K562 (cell line): Measurements from ENCODE around the gene CCDC141. TPM values are rescaled to one million over a fixed set of nuclear protein-coding genes. Genes with fewer than 3 reads are reported as not detected.

Source experiments
- ATAC-seq: fragments of 200-7000 bp; cut with Tn5 transposase; 3 replicates; pipeline ENCODE4 v1.9.1; 2020; ENCODE audit warnings: moderate library complexity
- BruUV-seq: library from RNA; stranded (reverse); fragments of 400-500 nt; replicated peaks from 2 replicates; lab custom pipeline; 2021; lab: Mats Ljungman, UMichigan
- CTCF ChIA-PET: fragments of 300-600 bp; formaldehyde crosslinking; extraction: SDS; loops from one replicate; lab custom pipeline; 2021; ENCODE audit warnings: low intra/inter-chr PET ratio; lab: Yijun Ruan, JAX
- POLR2A ChIA-PET: fragments of 300-600, 350-650 bp; sonication (Branson Sonifier 250); formaldehyde crosslinking; extraction: SDS; loops from one replicate; lab custom pipeline; 2021; ENCODE audit warnings: antibody characterized with exemption, inconsistent platforms; lab: Yijun Ruan, JAX
- DNase-seq, 4 experiments: peaks; one replicate each; pipeline versions ENCODE4 v3.0.0 to v3.0.0-alpha.2; 2011 to 2018; ENCODE audit warnings: low spot score in 3 of 4, mixed read lengths in 3 of 4; ENCODE audit errors: extremely low read depth in 1 of 4
- FAIRE-seq: peaks from 2 replicates; lab custom pipeline; 2011; peaks lifted over from hg19 to GRCh38; lab: Jason Lieb, UNC
- H2AFZ ChIP-seq: 2 replicates; pipeline ENCODE4 v1.6.0; 2011; ENCODE audit warnings: low read depth, low read length, control low read depth, inconsistent platforms
- H3K27ac ChIP-seq: fragments of 200-600 bp; 3 replicates; pipeline ENCODE4 v1.8.0; 2011; ENCODE audit warnings: low read depth, mild to moderate bottlenecking, control low read depth, inconsistent platforms, low read length, moderate library complexity, mixed read lengths; ENCODE audit errors: extremely low read depth
- H3K27me3 ChIP-seq, 2 experiments: fragments of 300-600 bp in 1 of 2; 2 replicates in 1 of 2; 3 replicates in 1 of 2; pipeline versions ENCODE4 v1.6.0 to v1.8.0; 2011; ENCODE audit warnings: inconsistent platforms in 2 of 2, low read length in 2 of 2, mild to moderate bottlenecking in 1 of 2, mixed read lengths in 1 of 2, moderate library complexity in 1 of 2; ENCODE audit not compliant: control insufficient read depth in 2 of 2, insufficient read depth in 2 of 2
- H3K36me3 ChIP-seq: fragments of 300-600 bp; 3 replicates; pipeline ENCODE4 v1.8.0; 2011; ENCODE audit warnings: mild to moderate bottlenecking, low read length, inconsistent platforms; ENCODE audit not compliant: control insufficient read depth, insufficient read depth
- H3K4me1 ChIP-seq, 2 experiments: fragments of 200-600 bp in 1 of 2; replicated peaks in 1 of 2; 2 replicates in 1 of 2; 3 replicates in 1 of 2; pipeline versions ENCODE4 v1.5.1 to v1.8.0; 2011; ENCODE audit warnings: inconsistent platforms in 2 of 2, low read length in 2 of 2, mild to moderate bottlenecking in 1 of 2, mixed read lengths in 1 of 2, moderate library complexity in 1 of 2; ENCODE audit not compliant: control insufficient read depth in 2 of 2, insufficient read depth in 2 of 2
- H3K4me2 ChIP-seq: 2 replicates; pipeline ENCODE4 v1.6.1; 2011; ENCODE audit warnings: low read length, control low read depth, inconsistent platforms, mixed read lengths; ENCODE audit not compliant: insufficient read depth
- H3K4me3 ChIP-seq: fragments of 200-600 bp; sonication (generic), shearing (Covaris generic); 2 replicates; pipeline ENCODE4 v1.5.1; 2016; ENCODE audit warnings: control low read depth, inconsistent platforms
- H3K79me2 ChIP-seq: fragments of 200-600 bp; 3 replicates; pipeline ENCODE4 v1.8.0; 2011; ENCODE audit warnings: low read length, inconsistent platforms; ENCODE audit not compliant: control insufficient read depth, insufficient read depth
- H3K9ac ChIP-seq, 2 experiments: 2 replicates each; pipeline versions ENCODE4 v1.6.0 to v1.6.1; 2011; ENCODE audit warnings: low read depth in 2 of 2, low read length in 2 of 2, control low read depth in 1 of 2, inconsistent platforms in 1 of 2, mild to moderate bottlenecking in 1 of 2, mixed read lengths in 1 of 2; ENCODE audit not compliant: insufficient read depth in 1 of 2
- H3K9me1 ChIP-seq: one replicate; pipeline ENCODE4 v1.6.0; 2011; ENCODE audit warnings: inconsistent platforms, mild to moderate bottlenecking, low read length, moderate library complexity; ENCODE audit not compliant: control insufficient read depth, insufficient read depth
- H3K9me3 ChIP-seq: replicated peaks from 2 replicates; pipeline ENCODE4 v1.5.1; 2011; ENCODE audit warnings: low read depth, low read length, inconsistent platforms; ENCODE audit not compliant: control insufficient read depth, insufficient read depth
- H4K20me1 ChIP-seq: replicated peaks from 2 replicates; pipeline ENCODE4 v1.6.1; 2011; ENCODE audit warnings: low read length, inconsistent platforms, mixed read lengths; ENCODE audit not compliant: control insufficient read depth, insufficient read depth
- BCL6 ChIP-seq: fragments of 250-450 bp; sonication (Bioruptor Pico); IDR thresholded peaks from 2 replicates; pipeline ENCODE4 v1.4.0; 2020
- CEBPG ChIP-seq, 3 experiments: fragments of 200-800 bp in 1 of 3; sonication (Bioruptor generic) in 1 of 3; sonication (generic) in 1 of 3; formaldehyde crosslinking in 1 of 3; IDR thresholded peaks in 2 of 3; conservative IDR thresholded peaks in 1 of 3; 2 replicates each; pipeline versions ENCODE4 v1.6.1 to v1.8.0; 2016 to 2022; ENCODE audit warnings: missing compliant biosample characterization in 2 of 3, missing genetic modification characterization in 2 of 3, mild to moderate bottlenecking in 1 of 3, missing genetic modification reagents in 1 of 3
- GATA2 ChIP-seq: sonication (generic); formaldehyde crosslinking; IDR thresholded peaks from 2 replicates; pipeline ENCODE4 v1.4.0; 2020; ENCODE audit warnings: mild to moderate bottlenecking, missing genetic modification reagents
- GATAD2A ChIP-seq: fragments of 450-650 bp; IDR thresholded peaks from 2 replicates; pipeline ENCODE4 v1.6.1; 2017
- HNRNPK ChIP-seq: fragments of 200-400 bp; formaldehyde crosslinking; IDR thresholded peaks from one replicate; pipeline ENCODE4 v1.6.1; 2018; ENCODE audit warnings: mild to moderate bottlenecking, low read depth, low read length; ENCODE audit not compliant: poor library complexity, severe bottlenecking
- MAFG ChIP-seq: fragments of 450-650 bp; conservative IDR thresholded peaks from 2 replicates; pipeline ENCODE4 v1.6.1; 2016; ENCODE audit warnings: missing genetic modification characterization, missing compliant biosample characterization
- RBM22 ChIP-seq: fragments of 200-400 bp; formaldehyde crosslinking; IDR thresholded peaks from 2 replicates; pipeline ENCODE4 v1.6.1; 2018; ENCODE audit warnings: low read length, low read depth; ENCODE audit not compliant: poor library complexity, severe bottlenecking
- ZNF143 ChIP-seq: sonication (generic); formaldehyde crosslinking; IDR thresholded peaks from 2 replicates; pipeline ENCODE4 v1.9.0; 2022; ENCODE audit warnings: mild to moderate bottlenecking, missing genetic modification reagents
- WGBS: fragments of 100-300 bp; shearing (Covaris generic); methylation state at CpG from one replicate; pipeline ENCODE4 v1.1.6; 2016; ENCODE audit warnings: low coverage, mixed read lengths; ENCODE audit not compliant: insufficient coverage; ENCODE audit errors: missing lambda C conversion rate; 5-methylcytosine and 5-hydroxymethylcytosine counted together
- in situ Hi-C: fragments of 300-500 bp; cut with MboI; formaldehyde crosslinking; loops from 4 replicates; pipeline ENCODE4 v1.15.0; 2018; ENCODE audit warnings: inconsistent platforms, mixed read lengths
- intact Hi-C: fragments of 100-400 bp; cut with micrococcal nuclease; formaldehyde crosslinking; loops from 2 replicates; pipeline ENCODE4 v1.14.2; 2022
- polyA plus RNA-seq, 8 experiments: library from polyadenylated mRNA; depleted of rRNA in 4 of 8; stranded (reverse) in 5 of 8; unstranded in 3 of 8; fragments of >200 nt; fragmentation: Nextera tagmentation in 2 of 8; fragmentation: Illumina TruSeq in 1 of 8; extraction: Ambion mirVana in 2 of 8; extraction: Trizol in 1 of 8; gene quantifications; 2 replicates each; pipeline versions ENCODE4 v1.2.1 to v1.2.3, GENCODE V29; 2011 to 2014; ENCODE audit warnings: inconsistent platforms in 1 of 8, missing spikeins in 1 of 8
- total RNA-seq, 7 experiments: library from RNA; depleted of rRNA in 6 of 7; stranded (reverse); fragments of >200 nt in 6 of 7; fragmentation: Illumina TruSeq in 2 of 7; extraction: Trizol in 2 of 7; gene quantifications; 2 replicates each; pipeline versions ENCODE4 v1.2.1 to v1.2.3, GENCODE V29; 2011 to 2021; ENCODE audit warnings: low replicate concordance in 1 of 7

The CCDC141 gene
- total and polyA plus RNA-seq, 9 of the 15 experiments (the other 6 are each of a cell fraction or from before 2014, with no cell fraction given), result 0.09 TPM; not detected in 8

DNA sequence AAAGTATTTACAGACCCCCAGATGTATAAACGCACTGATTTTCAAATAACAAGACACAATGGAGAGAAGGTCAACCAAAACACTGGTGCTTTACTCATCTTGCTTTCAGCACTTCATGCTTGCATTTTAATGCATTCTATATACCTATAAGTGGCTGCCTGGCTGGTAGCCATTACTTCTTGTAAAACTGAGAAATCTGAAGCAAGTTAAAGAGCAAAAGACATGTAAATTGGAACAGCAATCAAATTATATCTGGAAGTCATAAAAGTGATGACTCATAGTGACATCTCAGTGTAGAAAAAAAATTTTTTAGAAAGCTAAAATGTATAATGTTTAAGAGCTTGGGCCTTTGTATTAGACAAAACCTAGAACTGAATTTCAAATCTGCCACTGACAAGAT, 106.2 kb downstream of the CCDC141 start:
- no peaks in the 10 kb centered on the region for H3K9me3 ChIP-seq
- CTCF ChIA-PET, result no interaction called here
- no peak overlapping the region for H3K9ac ChIP-seq
- H3K36me3 ChIP-seq, result no peaks in the 10 kb centered on the region
- H3K27ac ChIP-seq, result no peak overlapping the region
- H3K9me1 ChIP-seq, result no peaks in the 10 kb centered on the region
- no peaks in the 10 kb centered on the region for H3K79me2 ChIP-seq
- H2AFZ ChIP-seq, result no peak overlapping the region
- no TSS peak for BruUV-seq
- no peaks in the 10 kb centered on the region for H4K20me1 ChIP-seq
- TF ChIP-seq GATA2 (no peak), HNRNPK (no peak), BCL6 (no peak), GATAD2A (no peak), RBM22 (no peak), MAFG (peak; percentile 42; the same call in 1 of the 2 replicates), ZNF143 (CRISPR knock-in tag) (no peak), CEBPG (CRISPR knock-in tag; IDR thresholded peaks at IDR 0.05) (no peak), CEBPG (tag; conservative IDR thresholded peaks at IDR 0.05 in 1 of 2, IDR thresholded peaks at IDR 0.05 in 1 of 2) (no peak)
- TF ChIP-seq, all 486 proteins: peak for 1
- ATAC-seq, result no peak
- no peak overlapping the region for H3K4me3 ChIP-seq
- H3K4me2 ChIP-seq, result no peak overlapping the region
- POLR2A ChIA-PET, result no interaction called here
- in situ Hi-C loops (no loop called here), intact Hi-C loops (no loop called here)
- FAIRE-seq, result no peak
- H3K4me1 ChIP-seq, result no peaks in the 10 kb centered on the region
- no peak for DNase-seq
- no peaks in the 10 kb centered on the region for H3K27me3 ChIP-seq
- WGBS, result 10% methylated on average over 1 of the region's 1 CpG
